Calu3 (cell line): ENCODE results near the gene SELPLG. TPM values are rescaled to one million over a fixed set of nuclear protein-coding genes. Genes with fewer than 3 reads are reported as not detected.
"Not testable (repeated sequence)": the region's sequence is repeated elsewhere in the genome, so short reads cannot be mapped to it uniquely, and the experiment has no call there.

Experiments
- BruUV-seq: library from RNA; stranded (reverse); fragments of 400-500 nt; replicated peaks from 2 replicates; lab custom pipeline; 2021; lab: Mats Ljungman, UMichigan
- CTCF ChIA-PET: fragments of 300-600 bp; sonication (Branson Sonifier 250); formaldehyde crosslinking; loops from one replicate; lab custom pipeline; 2022; ENCODE audit warnings: antibody characterized with exemption; lab: Charles Lee
- DNase-seq: peaks from one replicate; pipeline ENCODE4 v3.0.0; 2022
- H3K27ac Mint-ChIP-seq: one replicate; pipeline ENCODE4 v1.8.0; 2022; ENCODE audit warnings: mixed read lengths; ENCODE audit not compliant: unreplicated experiment
- H3K27me3 Mint-ChIP-seq: one replicate; pipeline ENCODE4 v1.8.0; 2022; ENCODE audit warnings: mixed read lengths; ENCODE audit not compliant: unreplicated experiment
- H3K36me3 Mint-ChIP-seq: one replicate; pipeline ENCODE4 v1.8.0; 2022; ENCODE audit warnings: mild to moderate bottlenecking, moderate library complexity, mixed read lengths; ENCODE audit not compliant: insufficient read depth, unreplicated experiment
- H3K4me1 Mint-ChIP-seq: one replicate; pipeline ENCODE4 v1.8.0; 2022; ENCODE audit warnings: mild to moderate bottlenecking, low read depth, mixed read lengths; ENCODE audit not compliant: unreplicated experiment
- H3K4me3 Mint-ChIP-seq: one replicate; pipeline ENCODE4 v1.8.0; 2022; ENCODE audit warnings: mild to moderate bottlenecking, low read depth, moderate library complexity, mixed read lengths; ENCODE audit not compliant: unreplicated experiment
- H3K9me3 Mint-ChIP-seq: one replicate; pipeline ENCODE4 v1.8.0; 2022; ENCODE audit warnings: low read depth, mixed read lengths; ENCODE audit not compliant: unreplicated experiment
- intact Hi-C: fragments of 100-400 bp; cut with micrococcal nuclease; formaldehyde crosslinking; loops from one replicate; pipeline ENCODE4 v1.10.0; 2022; ENCODE audit not compliant: unreplicated experiment
- total RNA-seq: library from RNA; stranded (reverse); gene quantifications from 2 replicates; pipeline ENCODE4 v1.2.3, GENCODE V29; 2022
- TF ChIP-seq, protein P1 (sequence below): fragments of 200-600 bp; IDR thresholded peaks from one replicate; pipeline ENCODE4 v1.8.0; 2022; ENCODE audit warnings: antibody characterized with exemption; ENCODE audit not compliant: unreplicated experiment

Gene SELPLG
- total RNA-seq, 1 experiment from 2014 or later, result 0.76 TPM

- intact Hi-C loops, result no loop called here
- TF ChIP-seq, protein P1, sequence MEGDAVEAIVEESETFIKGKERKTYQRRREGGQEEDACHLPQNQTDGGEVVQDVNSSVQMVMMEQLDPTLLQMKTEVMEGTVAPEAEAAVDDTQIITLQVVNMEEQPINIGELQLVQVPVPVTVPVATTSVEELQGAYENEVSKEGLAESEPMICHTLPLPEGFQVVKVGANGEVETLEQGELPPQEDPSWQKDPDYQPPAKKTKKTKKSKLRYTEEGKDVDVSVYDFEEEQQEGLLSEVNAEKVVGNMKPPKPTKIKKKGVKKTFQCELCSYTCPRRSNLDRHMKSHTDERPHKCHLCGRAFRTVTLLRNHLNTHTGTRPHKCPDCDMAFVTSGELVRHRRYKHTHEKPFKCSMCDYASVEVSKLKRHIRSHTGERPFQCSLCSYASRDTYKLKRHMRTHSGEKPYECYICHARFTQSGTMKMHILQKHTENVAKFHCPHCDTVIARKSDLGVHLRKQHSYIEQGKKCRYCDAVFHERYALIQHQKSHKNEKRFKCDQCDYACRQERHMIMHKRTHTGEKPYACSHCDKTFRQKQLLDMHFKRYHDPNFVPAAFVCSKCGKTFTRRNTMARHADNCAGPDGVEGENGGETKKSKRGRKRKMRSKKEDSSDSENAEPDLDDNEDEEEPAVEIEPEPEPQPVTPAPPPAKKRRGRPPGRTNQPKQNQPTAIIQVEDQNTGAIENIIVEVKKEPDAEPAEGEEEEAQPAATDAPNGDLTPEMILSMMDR, result no peak
- Mint-ChIP-seq H3K27me3 (peaks cover 46% of the 10 kb centered on the region), H3K27ac (no peak overlapping the region), H3K4me3 (no peak overlapping the region), H3K36me3 (no peaks in the 10 kb centered on the region), H3K4me1 (no peaks in the 10 kb centered on the region), H3K9me3 (no peaks in the 10 kb centered on the region)
- no peak for DNase-seq
- CTCF ChIA-PET, result no interaction called here
- no TSS peak for BruUV-seq
These were observed 42.3 kb downstream of the SELPLG start for GRCh38 chr12:108591267-108591980.

DNA sequence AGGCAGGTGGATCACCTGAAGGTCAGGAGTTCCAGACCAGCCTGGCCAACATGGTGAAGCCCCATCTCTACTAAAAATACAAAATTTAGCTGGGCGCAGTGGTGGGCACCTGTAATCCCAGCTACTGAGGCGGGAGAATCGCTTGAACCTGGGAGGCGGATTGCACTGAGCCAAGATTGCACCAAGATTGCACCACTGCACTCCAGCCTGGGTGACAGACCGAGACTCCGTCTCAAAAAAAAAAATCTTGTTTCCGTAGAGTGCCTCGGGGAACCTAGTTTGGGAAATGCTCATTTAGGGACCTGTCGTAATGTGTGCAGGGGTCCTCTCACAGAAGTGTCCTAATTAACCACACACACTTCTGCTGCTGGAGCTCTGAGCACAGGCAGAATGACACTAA is 43.2 kb downstream of the SELPLG start:
- BruUV-seq, H3K4me3 Mint-ChIP-seq, DNase-seq, H3K4me1 Mint-ChIP-seq, H3K27ac Mint-ChIP-seq, intact Hi-C loops, H3K9me3 Mint-ChIP-seq, H3K36me3 Mint-ChIP-seq: not testable (repeated sequence)
- CTCF ChIA-PET, result interaction anchor here (0.6 kb wide), 1 partner anchor 846 kb away, joined by 3 read pairs; no protein-coding TSS in a partner anchor
- peaks cover 55% of the 10 kb centered on the region for H3K27me3 Mint-ChIP-seq

DNA sequence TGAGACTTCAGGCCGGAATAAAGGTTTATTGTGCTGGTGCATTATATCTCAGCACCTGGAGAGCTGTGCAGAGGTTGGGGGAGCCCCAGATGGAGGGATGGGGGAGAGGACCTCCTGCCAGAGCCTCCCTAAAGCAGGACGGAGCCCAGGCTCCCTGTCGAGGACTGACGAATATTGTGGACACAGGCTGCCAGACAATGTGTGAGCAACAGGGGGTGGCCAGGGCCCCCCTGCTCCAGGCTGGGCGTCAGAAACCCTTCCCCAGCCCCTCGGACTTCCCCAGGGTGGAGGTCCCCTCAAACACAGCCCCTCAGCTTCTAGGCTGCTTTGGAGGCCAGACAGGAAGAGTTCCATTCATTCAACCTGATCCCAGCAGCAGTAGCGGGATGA is 43.9 kb downstream of the SELPLG start:
- CTCF ChIA-PET, result interaction anchor here (0.7 kb wide), 1 partner anchor 826 kb away, joined by 3 read pairs; no protein-coding TSS in a partner anchor
- Mint-ChIP-seq H3K9me3 (no peaks in the 10 kb centered on the region), H3K36me3 (no peaks in the 10 kb centered on the region), H3K27me3 (peaks cover 61% of the 10 kb centered on the region), H3K27ac (no peak overlapping the region), H3K4me3 (no peak overlapping the region), H3K4me1 (no peaks in the 10 kb centered on the region)
- intact Hi-C loops, result no loop called here
- BruUV-seq, result no TSS peak
- no peak for DNase-seq
- TF ChIP-seq, protein P1, result no peak

GRCh38 chr12:108589028-108589839 is 44.5 kb downstream of the SELPLG start:
- H3K27ac Mint-ChIP-seq, result no peak overlapping the region
- no peaks in the 10 kb centered on the region for H3K9me3 Mint-ChIP-seq
- CTCF ChIA-PET, result interaction anchor here (0.7 kb wide), 1 partner anchor 826 kb away, joined by 3 read pairs; no protein-coding TSS in a partner anchor
- BruUV-seq, result no TSS peak
- TF ChIP-seq, protein P1, result no peak
- no peaks in the 10 kb centered on the region for H3K4me1 Mint-ChIP-seq
- H3K36me3 Mint-ChIP-seq, result no peaks in the 10 kb centered on the region
- intact Hi-C loops, result no loop called here
- no peak for DNase-seq
- H3K27me3 Mint-ChIP-seq, result peaks cover 67% of the 10 kb centered on the region
- no peak overlapping the region for H3K4me3 Mint-ChIP-seq
